ENCODE results near the gene CRLF3. TPM values are rescaled to one million over a fixed set of nuclear protein-coding genes. Genes with fewer than 3 reads are reported as not detected.
"Not testable (repeated sequence)": the region's sequence is repeated elsewhere in the genome, so short reads cannot be mapped to it uniquely, and the experiment has no call there.

The CRLF3 gene
- total and polyA plus RNA-seq, 10 donors: 21.0 to 51.9 (median 48.4) TPM

DNA sequence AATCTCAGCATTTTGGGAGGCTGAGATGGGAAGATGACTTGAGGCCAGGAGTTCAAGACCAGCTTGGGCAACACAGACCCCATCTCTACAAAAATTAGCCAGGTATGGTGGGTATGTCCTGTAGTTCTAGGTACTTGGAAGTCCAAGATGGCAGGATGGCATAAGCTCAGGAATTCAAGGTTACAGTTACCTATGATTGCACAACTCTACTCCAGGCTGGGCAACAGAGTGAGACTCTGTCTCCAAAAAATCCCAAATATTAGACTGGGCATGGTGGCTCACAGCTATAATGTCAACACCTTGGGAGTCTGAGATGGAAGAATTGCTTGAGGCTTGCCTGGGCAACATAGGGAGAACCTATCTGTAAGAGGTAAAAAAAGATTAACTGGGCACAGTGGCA, 63.4 kb downstream of the CRLF3 start:
- Histone ChIP-seq H3K27ac (no peak overlapping the region), H3K4me3 (no peak overlapping the region), H3K36me3 (peaks cover 0 to 98% (median 43%) of the 10 kb centered on the region in 6 donors), H3K27me3 (replicated peaks in 1 of 7) (no peaks in the 10 kb centered on the region), H3K4me1 (no peaks in the 10 kb centered on the region), H3K9me3 (no peaks in the 10 kb centered on the region)
- intact Hi-C loops (cut with DNase I; ENCODE audit: low total_unique reads): no loop called here
- no peak for DNase-seq
- TF ChIP-seq, protein P1, sequence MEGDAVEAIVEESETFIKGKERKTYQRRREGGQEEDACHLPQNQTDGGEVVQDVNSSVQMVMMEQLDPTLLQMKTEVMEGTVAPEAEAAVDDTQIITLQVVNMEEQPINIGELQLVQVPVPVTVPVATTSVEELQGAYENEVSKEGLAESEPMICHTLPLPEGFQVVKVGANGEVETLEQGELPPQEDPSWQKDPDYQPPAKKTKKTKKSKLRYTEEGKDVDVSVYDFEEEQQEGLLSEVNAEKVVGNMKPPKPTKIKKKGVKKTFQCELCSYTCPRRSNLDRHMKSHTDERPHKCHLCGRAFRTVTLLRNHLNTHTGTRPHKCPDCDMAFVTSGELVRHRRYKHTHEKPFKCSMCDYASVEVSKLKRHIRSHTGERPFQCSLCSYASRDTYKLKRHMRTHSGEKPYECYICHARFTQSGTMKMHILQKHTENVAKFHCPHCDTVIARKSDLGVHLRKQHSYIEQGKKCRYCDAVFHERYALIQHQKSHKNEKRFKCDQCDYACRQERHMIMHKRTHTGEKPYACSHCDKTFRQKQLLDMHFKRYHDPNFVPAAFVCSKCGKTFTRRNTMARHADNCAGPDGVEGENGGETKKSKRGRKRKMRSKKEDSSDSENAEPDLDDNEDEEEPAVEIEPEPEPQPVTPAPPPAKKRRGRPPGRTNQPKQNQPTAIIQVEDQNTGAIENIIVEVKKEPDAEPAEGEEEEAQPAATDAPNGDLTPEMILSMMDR (IDR thresholded peaks at IDR 0.05 in 8 of 11, conservative IDR thresholded peaks at IDR 0.05 in 3 of 11): no peak
- no peak for TF ChIP-seq POLR2A (IDR thresholded peaks at IDR 0.05)
- no peak for TF ChIP-seq POLR2AphosphoS5 (IDR thresholded peaks at IDR 0.05)

DNA sequence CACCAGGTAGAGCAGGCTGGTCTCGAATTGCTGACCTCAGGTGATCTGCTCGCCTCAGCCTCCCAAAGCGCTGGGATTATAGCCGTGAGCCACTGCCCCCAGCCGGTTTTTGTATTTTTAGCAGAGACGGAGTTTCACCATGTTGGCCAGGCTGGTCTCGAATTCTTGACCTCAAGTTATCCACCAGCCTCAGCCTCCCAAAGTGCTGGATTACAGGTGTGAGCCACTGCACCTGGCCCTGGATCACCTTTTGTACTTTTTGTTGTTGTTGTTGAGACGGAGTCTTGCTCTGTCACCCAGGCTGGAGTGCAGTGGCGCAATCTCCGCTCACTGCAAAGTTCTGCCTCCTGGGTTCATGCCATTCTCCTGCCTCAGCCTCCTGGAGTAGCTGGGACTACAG, 71.2 kb downstream of the CRLF3 start:
- H3K27me3 ChIP-seq (replicated peaks in 1 of 7); H3K4me3 ChIP-seq; H3K9me3 ChIP-seq; H3K27ac ChIP-seq; H3K4me1 ChIP-seq; DNase-seq; intact Hi-C loops (cut with DNase I; ENCODE audit: low total_unique reads): not testable (repeated sequence)
- WGBS, 5 donors: 93 to 97% (median 94%) methylated on average over 10 of the region's 10 CpGs
- peaks cover 0 to 99% (median 45%) of the 10 kb centered on the region in 6 donors for H3K36me3 ChIP-seq

DNA sequence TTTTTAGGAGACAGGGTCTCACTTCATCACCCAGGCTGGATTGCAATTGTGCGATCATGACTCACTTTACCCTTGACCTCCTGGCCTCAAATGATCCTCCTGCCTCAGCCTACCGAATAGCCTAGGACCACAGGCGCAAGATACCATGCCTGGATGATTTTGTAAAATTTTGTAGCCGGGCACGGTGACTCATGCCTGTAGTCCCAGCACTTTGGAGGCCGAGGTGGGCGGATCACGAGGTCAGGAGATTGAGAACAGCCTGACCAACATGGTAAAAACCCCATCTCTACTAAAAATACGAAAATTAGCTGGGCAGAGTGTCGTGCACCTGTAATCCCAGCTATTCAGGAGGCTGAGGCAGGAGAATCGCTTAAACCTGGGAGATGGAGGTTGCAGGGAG, 73.5 kb downstream of the CRLF3 start:
- peaks cover 0 to 99% (median 48%) of the 10 kb centered on the region in 6 donors for H3K36me3 ChIP-seq
- intact Hi-C loops (cut with DNase I; ENCODE audit: low total_unique reads); H3K9me3 ChIP-seq; DNase-seq; H3K27ac ChIP-seq; H3K4me3 ChIP-seq; H3K27me3 ChIP-seq (replicated peaks in 1 of 7); H3K4me1 ChIP-seq: not testable (repeated sequence)
- 72 to 96% (median 91%) methylated on average over 11 of the region's 11 CpGs for WGBS, 5 donors

DNA sequence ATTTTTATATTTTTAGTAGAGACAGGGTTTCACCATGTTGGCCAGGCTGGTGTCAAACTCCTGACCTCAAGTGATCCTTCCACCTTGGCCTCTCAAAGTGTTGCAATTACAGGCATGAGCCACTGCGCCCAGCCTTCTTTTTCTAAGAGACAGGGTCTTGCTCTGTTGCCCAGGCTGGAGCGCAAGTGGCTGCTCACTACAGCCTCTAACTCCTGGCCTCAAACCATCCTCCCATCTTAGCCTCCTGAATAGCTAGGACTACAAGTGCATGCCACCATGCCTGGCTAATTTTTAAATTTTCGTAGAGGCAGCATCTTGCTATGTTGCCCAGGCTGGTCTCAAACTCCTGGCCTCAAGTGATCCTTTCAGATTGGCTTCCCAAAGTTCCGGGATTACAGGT, 76.9 kb downstream of the CRLF3 start:
- H3K27ac ChIP-seq; H3K4me1 ChIP-seq; H3K4me3 ChIP-seq; H3K27me3 ChIP-seq (replicated peaks in 1 of 7); DNase-seq; H3K9me3 ChIP-seq; intact Hi-C loops (cut with DNase I; ENCODE audit: low total_unique reads): not testable (repeated sequence)
- peaks cover 0 to 99% (median 40%) of the 10 kb centered on the region in 6 donors for H3K36me3 ChIP-seq
- 95 to 98% (median 96%) methylated on average over 4 of the region's 4 CpGs for WGBS, 5 donors

DNA sequence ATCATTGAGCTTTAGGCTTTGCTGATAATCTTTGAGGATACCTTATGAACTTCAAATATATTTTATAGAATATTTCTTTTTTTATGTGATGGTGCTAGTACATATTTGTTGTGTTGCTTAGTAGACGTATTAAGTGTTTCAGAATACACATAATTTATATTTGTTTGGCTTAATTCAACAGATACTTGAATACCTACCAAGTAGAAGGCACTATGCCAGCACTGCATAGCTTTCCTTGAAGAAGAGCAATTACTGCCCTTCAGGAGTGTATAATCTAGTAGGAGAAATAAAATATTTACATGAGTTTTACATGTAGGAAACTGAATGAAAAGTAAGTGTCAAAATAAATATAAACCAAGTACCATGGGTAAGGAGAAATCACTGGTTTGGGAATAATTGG, 81.8 kb downstream of the CRLF3 start:
- intact Hi-C loops (cut with DNase I; ENCODE audit: low total_unique reads); H3K4me1 ChIP-seq: not testable (repeated sequence)
- WGBS, 5 donors: 59 to 89% (median 77%) methylated on average over 1 of the region's 1 CpG

DNA sequence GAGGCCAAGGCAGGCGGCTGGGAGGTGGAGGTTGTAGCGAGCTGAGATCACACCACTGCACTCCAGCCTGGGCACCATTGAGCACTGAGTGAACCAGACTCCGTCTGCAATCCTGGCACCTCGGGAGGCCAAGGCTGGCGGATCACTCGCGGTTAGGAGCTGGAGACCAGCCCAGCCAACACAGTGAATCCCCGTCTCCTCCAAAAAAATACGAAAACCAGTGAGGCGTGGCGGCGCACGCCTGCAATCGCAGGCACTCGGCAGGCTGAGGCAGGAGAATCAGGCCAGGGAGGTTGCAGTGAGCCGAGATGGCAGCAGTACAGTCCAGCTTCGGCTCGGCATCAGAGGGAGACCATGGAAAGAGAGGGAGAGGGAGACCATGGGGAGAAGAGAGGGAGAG, 88.1 kb downstream of the CRLF3 start:
- peaks cover 12 to 27% (median 20%) of the 10 kb centered on the region in 6 donors for H3K4me1 ChIP-seq
- DNase-seq; H3K27ac ChIP-seq; H3K9me3 ChIP-seq; intact Hi-C loops (cut with DNase I; ENCODE audit: low total_unique reads); H3K27me3 ChIP-seq (replicated peaks in 1 of 7); H3K4me3 ChIP-seq: not testable (repeated sequence)
- TF ChIP-seq POLR2AphosphoS5 (IDR thresholded peaks at IDR 0.05): peak in 2 of 3 donors; percentile 18 to 47
- H3K36me3 ChIP-seq: peaks cover 0 to 65% (median 3%) of the 10 kb centered on the region in 6 donors
- WGBS, 5 donors: 91 to 98% (median 96%) methylated on average over 13 to 18 of the region's 18 CpGs

More for the DNA sequence above, 81.8 kb downstream of the CRLF3 start:
- not testable (repeated sequence) for H3K27ac ChIP-seq; H3K9me3 ChIP-seq; H3K27me3 ChIP-seq (replicated peaks in 1 of 7); H3K4me3 ChIP-seq; DNase-seq
- H3K36me3 ChIP-seq: peaks cover 0 to 97% (median 17%) of the 10 kb centered on the region in 6 donors

DNA sequence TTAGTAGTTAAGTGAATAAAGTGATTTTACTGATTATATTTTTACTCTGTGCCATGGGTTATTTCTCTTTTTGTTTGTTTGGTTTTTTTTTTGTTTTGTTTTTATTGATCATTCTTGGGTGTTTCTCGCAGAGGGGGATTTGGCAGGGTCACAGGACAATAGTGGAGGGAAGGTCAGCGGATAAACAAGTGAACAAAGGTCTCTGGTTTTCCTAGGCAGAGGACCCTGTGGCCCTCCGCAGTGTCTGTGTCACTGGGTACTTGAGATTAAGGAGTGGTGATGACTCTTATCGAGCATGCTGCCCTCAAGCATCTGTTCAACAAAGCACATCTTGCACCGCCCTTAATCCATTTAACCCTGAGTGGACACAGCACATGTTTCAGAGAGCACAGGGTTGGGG, 88.8 kb downstream of the CRLF3 start:
- intact Hi-C loops (cut with DNase I; ENCODE audit: low total_unique reads); DNase-seq; H3K4me3 ChIP-seq; H3K27ac ChIP-seq; H3K9me3 ChIP-seq; H3K27me3 ChIP-seq (replicated peaks in 1 of 7): not testable (repeated sequence)
- WGBS, 5 donors: 81 to 95% (median 87%) methylated on average over 4 to 5 of the region's 5 CpGs
- peaks cover 0 to 57% (median 3%) of the 10 kb centered on the region in 6 donors for H3K36me3 ChIP-seq
- H3K4me1 ChIP-seq: peaks cover 12 to 31% (median 24%) of the 10 kb centered on the region in 6 donors

DNA sequence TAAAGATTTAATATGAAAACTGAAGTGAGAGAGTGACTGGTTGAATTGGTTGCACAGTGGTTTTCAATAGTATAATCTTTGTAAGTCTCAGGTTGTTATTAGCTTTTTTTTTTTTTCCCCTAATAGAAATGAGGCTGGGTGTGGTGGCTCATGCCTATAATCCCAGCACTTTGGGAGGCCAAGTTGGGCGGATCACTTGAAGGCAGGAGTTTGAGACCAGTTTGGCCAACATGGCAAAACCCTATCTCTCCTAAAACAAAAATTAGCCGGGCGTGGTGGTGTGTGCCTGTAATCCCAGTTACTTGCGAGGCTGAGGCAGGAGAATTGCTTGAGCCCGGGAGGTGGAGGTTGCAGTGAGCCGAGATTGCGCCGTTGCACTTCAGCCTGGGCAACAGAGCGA, 89.3 kb downstream of the CRLF3 start:
- peak; percentile 15 for DNase-seq

DNA sequence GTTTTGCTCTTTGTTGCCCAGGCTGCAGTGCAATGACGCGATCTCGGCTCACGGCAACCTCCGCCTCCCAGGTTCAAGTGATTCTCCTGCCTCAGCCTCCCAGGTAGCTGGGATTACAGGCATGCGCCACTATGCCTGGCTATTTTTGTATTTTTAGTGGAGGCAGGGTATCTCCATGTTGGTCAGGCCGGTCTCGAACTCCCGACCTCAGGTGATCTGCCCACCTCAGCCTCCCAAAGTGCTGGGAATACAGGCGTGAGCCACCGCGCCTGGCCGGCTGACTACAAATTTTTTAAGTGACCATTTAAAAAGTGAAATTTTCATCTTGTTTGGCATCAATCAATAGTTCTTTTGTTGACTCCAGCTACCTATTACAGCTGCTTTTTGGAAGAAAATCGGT, 90.3 kb downstream of the CRLF3 start:
- H3K9me3 ChIP-seq; H3K4me3 ChIP-seq; DNase-seq; intact Hi-C loops (cut with DNase I; ENCODE audit: low total_unique reads); H3K27ac ChIP-seq; H3K27me3 ChIP-seq (replicated peaks in 1 of 7): not testable (repeated sequence)
- Histone ChIP-seq H3K36me3 (peaks cover 0 to 43% (median 3%) of the 10 kb centered on the region in 6 donors), H3K4me1 (peaks cover 12 to 33% (median 26%) of the 10 kb centered on the region in 6 donors)
- WGBS, 5 donors: 91 to 97% (median 94%) methylated on average over 14 of the region's 14 CpGs

More for the DNA sequence above, 89.3 kb downstream of the CRLF3 start:
- Histone ChIP-seq H3K36me3 (peaks cover 0 to 53% (median 3%) of the 10 kb centered on the region in 6 donors), H3K4me1 (peaks cover 12 to 33% (median 26%) of the 10 kb centered on the region in 6 donors)
- H3K4me3 ChIP-seq; H3K9me3 ChIP-seq; H3K27me3 ChIP-seq (replicated peaks in 1 of 7); intact Hi-C loops (cut with DNase I; ENCODE audit: low total_unique reads); H3K27ac ChIP-seq: not testable (repeated sequence)
- WGBS, 5 donors: 91 to 96% (median 93%) methylated on average over 9 of the region's 9 CpGs
